ENCODE data around the gene DGKB. TPM values are rescaled to one million over a fixed set of nuclear protein-coding genes. Genes with fewer than 3 reads are reported as not detected.

The DGKB gene
- polyA plus RNA-seq, 1 of the 3 experiments (the other 2 are of a cell fraction) = 2.1 TPM

DNA sequence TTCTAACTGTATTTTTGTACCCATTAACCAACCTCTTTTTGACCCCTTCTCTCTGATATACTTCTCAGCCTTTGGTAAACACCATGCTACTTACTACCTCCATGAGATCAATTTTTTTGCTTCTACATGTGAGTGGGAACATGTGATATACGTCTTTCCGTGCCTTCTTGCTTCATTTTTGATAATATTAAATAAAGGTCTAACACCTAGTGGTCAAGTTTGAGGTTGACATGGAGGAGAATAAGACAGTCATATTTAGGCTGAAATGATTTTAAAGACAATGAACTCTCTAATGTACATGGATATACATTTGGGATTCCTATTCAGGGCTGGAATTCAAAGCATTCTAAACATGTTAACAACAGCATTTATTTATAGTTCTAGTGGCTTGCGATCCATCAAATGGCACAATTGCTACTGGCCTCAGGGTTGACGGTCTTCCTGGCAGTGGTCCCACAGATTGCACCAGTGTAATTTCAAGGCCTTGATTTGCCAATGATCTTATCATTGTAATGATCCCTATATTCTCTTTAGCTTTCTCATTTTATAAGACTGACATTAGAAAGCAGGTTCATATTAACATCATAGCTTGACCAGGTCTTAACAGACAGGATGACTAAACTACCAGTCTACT, 597.2 kb downstream of the DGKB start:
- no peak overlapping the region for H3K4me3 ChIP-seq (ENCODE audit: low read depth in 2 of 2, low read length in 1 of 2)
- CTCF ChIA-PET = interaction anchor here (0.5 to 1.0 kb wide), 2 partner anchors 8 to 100 kb away, joined by 3 to 4 read pairs; no protein-coding TSS in a partner anchor

DNA sequence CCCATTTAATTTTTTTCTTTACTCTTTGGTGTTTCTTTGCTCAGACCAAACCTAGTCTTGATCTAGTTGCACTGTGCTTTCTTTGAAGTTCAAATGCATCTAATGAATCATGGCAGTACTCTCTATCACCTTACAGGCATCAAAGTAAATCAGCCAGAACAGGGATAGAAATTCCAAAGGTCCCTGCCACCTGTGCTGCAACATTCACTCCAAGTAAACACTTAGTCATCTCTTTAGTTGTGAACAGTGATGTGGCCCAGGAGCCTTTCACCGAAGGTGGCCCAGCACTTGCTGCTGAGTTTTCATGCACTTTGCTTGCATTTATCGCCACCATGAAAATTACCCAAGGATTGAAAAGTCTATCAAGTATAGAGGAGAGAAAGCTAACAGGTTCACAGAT, 599.0 kb downstream of the DGKB start:
- H3K4me2 ChIP-seq = no peak overlapping the region
- no peaks in the 10 kb centered on the region for H3F3A ChIP-seq (replicated peaks; ENCODE audit: insufficient read depth)
- H3K27me3 ChIP-seq (ENCODE audit: insufficient read depth) = no peaks in the 10 kb centered on the region
- no peaks in the 10 kb centered on the region for H3K79me2 ChIP-seq (ENCODE audit: insufficient read depth)
- H2AFZ ChIP-seq (ENCODE audit: low read depth) = no peak overlapping the region
- H3K27ac ChIP-seq (ENCODE audit: low read depth in 2 of 2, low read length in 1 of 2) = no peak overlapping the region
- H3K9ac ChIP-seq = no peak overlapping the region
- POLR2A ChIA-PET = no interaction called here
- TF ChIP-seq, protein P1, sequence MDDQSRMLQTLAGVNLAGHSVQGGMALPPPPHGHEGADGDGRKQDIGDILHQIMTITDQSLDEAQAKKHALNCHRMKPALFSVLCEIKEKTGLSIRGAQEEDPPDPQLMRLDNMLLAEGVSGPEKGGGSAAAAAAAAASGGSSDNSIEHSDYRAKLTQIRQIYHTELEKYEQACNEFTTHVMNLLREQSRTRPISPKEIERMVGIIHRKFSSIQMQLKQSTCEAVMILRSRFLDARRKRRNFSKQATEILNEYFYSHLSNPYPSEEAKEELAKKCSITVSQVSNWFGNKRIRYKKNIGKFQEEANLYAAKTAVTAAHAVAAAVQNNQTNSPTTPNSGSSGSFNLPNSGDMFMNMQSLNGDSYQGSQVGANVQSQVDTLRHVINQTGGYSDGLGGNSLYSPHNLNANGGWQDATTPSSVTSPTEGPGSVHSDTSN (IDR thresholded peaks at IDR 0.05) = no peak
- no peak for TF ChIP-seq CHD2 (IDR thresholded peaks at IDR 0.05; ENCODE audit: low read length, partially characterized antibody)
- TF ChIP-seq GATA2 (CRISPR knock-in tag; IDR thresholded peaks at IDR 0.05) = no peak
- TF ChIP-seq POLR2AphosphoS5 (IDR thresholded peaks at IDR 0.05; ENCODE audit: low read depth, low read length) = no peak
- no peak for TF ChIP-seq SIN3A (IDR thresholded peaks at IDR 0.05; ENCODE audit: borderline replicate concordance, low read depth, low read length)
- TF ChIP-seq ELF1 (IDR thresholded peaks at IDR 0.05) = no peak
- TF ChIP-seq, protein P2, sequence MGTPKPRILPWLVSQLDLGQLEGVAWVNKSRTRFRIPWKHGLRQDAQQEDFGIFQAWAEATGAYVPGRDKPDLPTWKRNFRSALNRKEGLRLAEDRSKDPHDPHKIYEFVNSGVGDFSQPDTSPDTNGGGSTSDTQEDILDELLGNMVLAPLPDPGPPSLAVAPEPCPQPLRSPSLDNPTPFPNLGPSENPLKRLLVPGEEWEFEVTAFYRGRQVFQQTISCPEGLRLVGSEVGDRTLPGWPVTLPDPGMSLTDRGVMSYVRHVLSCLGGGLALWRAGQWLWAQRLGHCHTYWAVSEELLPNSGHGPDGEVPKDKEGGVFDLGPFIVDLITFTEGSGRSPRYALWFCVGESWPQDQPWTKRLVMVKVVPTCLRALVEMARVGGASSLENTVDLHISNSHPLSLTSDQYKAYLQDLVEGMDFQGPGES (IDR thresholded peaks at IDR 0.05; ENCODE audit: low read depth, low read length) = no peak
- no peak for TF ChIP-seq FOXM1 (IDR thresholded peaks at IDR 0.05; ENCODE audit: low read depth)
- H3K4me1 ChIP-seq (ENCODE audit: control insufficient read depth in 1 of 2, insufficient read depth in 2 of 2, low read depth in 1 of 2, low read length in 1 of 2) = peaks cover 2 to 3% of the 10 kb centered on the region in 2 experiments; a peak in 2 of 4 replicates
- H3K9me3 ChIP-seq = no peaks in the 10 kb centered on the region
- no peak for DNase-seq
- H3K9me2 ChIP-seq = no peaks in the 10 kb centered on the region
- no peak overlapping the region for H3K4me3 ChIP-seq (ENCODE audit: low read depth in 2 of 2, low read length in 1 of 2)
- CTCF ChIA-PET = no interaction called here
- WGBS (ENCODE audit: low lambda C conversion rate) = 90% methylated on average over 2 of the region's 2 CpGs
- no peaks in the 10 kb centered on the region for H3K36me3 ChIP-seq (replicated peaks in 1 of 2; ENCODE audit: control insufficient read depth in 1 of 2, insufficient read depth in 2 of 2, low read length in 1 of 2)
- H4K20me1 ChIP-seq (ENCODE audit: insufficient read depth) = no peaks in the 10 kb centered on the region

More for the DNA sequence above, 597.2 kb downstream of the DGKB start:
- no peaks in the 10 kb centered on the region for H3K79me2 ChIP-seq (ENCODE audit: insufficient read depth)
- no peaks in the 10 kb centered on the region for H3F3A ChIP-seq (replicated peaks; ENCODE audit: insufficient read depth)
- H4K20me1 ChIP-seq (ENCODE audit: insufficient read depth) = no peaks in the 10 kb centered on the region
- TF ChIP-seq, protein P3, sequence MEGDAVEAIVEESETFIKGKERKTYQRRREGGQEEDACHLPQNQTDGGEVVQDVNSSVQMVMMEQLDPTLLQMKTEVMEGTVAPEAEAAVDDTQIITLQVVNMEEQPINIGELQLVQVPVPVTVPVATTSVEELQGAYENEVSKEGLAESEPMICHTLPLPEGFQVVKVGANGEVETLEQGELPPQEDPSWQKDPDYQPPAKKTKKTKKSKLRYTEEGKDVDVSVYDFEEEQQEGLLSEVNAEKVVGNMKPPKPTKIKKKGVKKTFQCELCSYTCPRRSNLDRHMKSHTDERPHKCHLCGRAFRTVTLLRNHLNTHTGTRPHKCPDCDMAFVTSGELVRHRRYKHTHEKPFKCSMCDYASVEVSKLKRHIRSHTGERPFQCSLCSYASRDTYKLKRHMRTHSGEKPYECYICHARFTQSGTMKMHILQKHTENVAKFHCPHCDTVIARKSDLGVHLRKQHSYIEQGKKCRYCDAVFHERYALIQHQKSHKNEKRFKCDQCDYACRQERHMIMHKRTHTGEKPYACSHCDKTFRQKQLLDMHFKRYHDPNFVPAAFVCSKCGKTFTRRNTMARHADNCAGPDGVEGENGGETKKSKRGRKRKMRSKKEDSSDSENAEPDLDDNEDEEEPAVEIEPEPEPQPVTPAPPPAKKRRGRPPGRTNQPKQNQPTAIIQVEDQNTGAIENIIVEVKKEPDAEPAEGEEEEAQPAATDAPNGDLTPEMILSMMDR (IDR thresholded peaks at IDR 0.05) = peak; percentile 39; the same call in 1 of the 2 replicates
- no peak for TF ChIP-seq FOSL2 (IDR thresholded peaks at IDR 0.05; ENCODE audit: borderline replicate concordance, low read depth)
- H3K9me3 ChIP-seq = no peaks in the 10 kb centered on the region
- no peaks in the 10 kb centered on the region for H3K27me3 ChIP-seq (ENCODE audit: insufficient read depth)
- H3K9ac ChIP-seq = no peak overlapping the region
- H3K9me2 ChIP-seq = no peaks in the 10 kb centered on the region
- H3K36me3 ChIP-seq (replicated peaks in 1 of 2; ENCODE audit: control insufficient read depth in 1 of 2, insufficient read depth in 2 of 2, low read length in 1 of 2) = no peaks in the 10 kb centered on the region
- H2AFZ ChIP-seq (ENCODE audit: low read depth) = no peak overlapping the region
- H3K4me1 ChIP-seq (ENCODE audit: control insufficient read depth in 1 of 2, insufficient read depth in 2 of 2, low read depth in 1 of 2, low read length in 1 of 2) = peaks cover 2 to 3% of the 10 kb centered on the region in 2 experiments; a peak in 2 of 4 replicates
- DNase-seq = no peak
- no peak overlapping the region for H3K27ac ChIP-seq (ENCODE audit: low read depth in 2 of 2, low read length in 1 of 2)
- POLR2A ChIA-PET = interaction anchor here (0.6 kb wide), 1 partner anchor 89 kb away, joined by 3 read pairs; no protein-coding TSS in a partner anchor
- 66% methylated on average over 4 of the region's 4 CpGs for WGBS (ENCODE audit: low lambda C conversion rate)
- no peak overlapping the region for H3K4me2 ChIP-seq

Measured in SK-N-SH (cell line).